Measurements from ENCODE around the gene FGGY.

- no peak for TF ChIP-seq CTCF (conservative IDR thresholded peaks at IDR 0.05 in 1 of 2, IDR thresholded peaks at IDR 0.05 in 1 of 2; ENCODE audit: extremely low read depth in 1 of 2, insufficient read depth in 1 of 2, low read depth in 1 of 2, low read length in 2 of 2)
- no peak for TF ChIP-seq EZH2 (IDR thresholded peaks at IDR 0.05; ENCODE audit: borderline replicate concordance, low read length)
Measured at GRCh38 chr1:59359325-59359724, 62.4 kb downstream of the FGGY start.
